Keratinocyte (primary cell): ENCODE data around the gene SSBP1. TPM values are rescaled to one million over a fixed set of nuclear protein-coding genes. Genes with fewer than 3 reads are reported as not detected.

Source experiments
- DNase-seq: peaks from one replicate; pipeline ENCODE4 v3.0.0-alpha.2; 2011; ENCODE audit warnings: low read depth, missing footprints, low spot score
- FAIRE-seq: peaks from 2 replicates; lab custom pipeline; 2011; peaks lifted over from hg19 to GRCh38; lab: Jason Lieb, UNC
- H2AFZ ChIP-seq: 2 replicates; pipeline ENCODE4 v1.6.0; 2012; ENCODE audit warnings: low read length, control low read depth, inconsistent platforms; ENCODE audit not compliant: control insufficient read depth
- H3K27ac ChIP-seq: 2 replicates; pipeline ENCODE4 v1.5.1; 2011; ENCODE audit warnings: low read length; ENCODE audit not compliant: control insufficient read depth, insufficient read depth
- H3K27me3 ChIP-seq: 3 replicates; pipeline ENCODE4 v1.6.0; 2011; ENCODE audit warnings: low read length; ENCODE audit not compliant: control insufficient read depth, insufficient read depth; ENCODE audit errors: extremely low read depth
- H3K36me3 ChIP-seq, 2 experiments: 2 replicates in 1 of 2; 3 replicates in 1 of 2; pipeline ENCODE4 v1.5.1; 2011; ENCODE audit warnings: low read length in 2 of 2, mild to moderate bottlenecking in 1 of 2; ENCODE audit not compliant: control insufficient read depth in 2 of 2, insufficient read depth in 2 of 2; ENCODE audit errors: extremely low read depth in 1 of 2
- H3K4me1 ChIP-seq: 3 replicates; pipeline ENCODE4 v1.5.1; 2011; ENCODE audit warnings: low read length; ENCODE audit not compliant: control insufficient read depth, insufficient read depth; ENCODE audit errors: extremely low read depth
- H3K4me2 ChIP-seq: 3 replicates; pipeline ENCODE4 v1.6.0; 2011; ENCODE audit warnings: low read depth, low read length; ENCODE audit not compliant: control insufficient read depth, insufficient read depth; ENCODE audit errors: extremely low read depth
- H3K4me3 ChIP-seq, 3 experiments: fragments of 200-600 bp in 1 of 3; sonication (generic) in 1 of 3; 2 replicates in 2 of 3; 3 replicates in 1 of 3; pipeline ENCODE4 v1.5.1; 2011 to 2016; ENCODE audit warnings: low read length in 3 of 3, mild to moderate bottlenecking in 3 of 3, control low read depth in 2 of 3, inconsistent platforms in 1 of 3, low read depth in 1 of 3, mixed read lengths in 1 of 3, mixed run types in 1 of 3, moderate library complexity in 1 of 3; ENCODE audit not compliant: control insufficient read depth in 2 of 3, insufficient read depth in 2 of 3; ENCODE audit errors: extremely low read depth in 1 of 3
- H3K79me2 ChIP-seq: 2 replicates; pipeline ENCODE4 v1.6.0; 2012; ENCODE audit warnings: low read length; ENCODE audit not compliant: control insufficient read depth, insufficient read depth
- H3K9ac ChIP-seq: 3 replicates; pipeline ENCODE4 v1.6.0; 2011; ENCODE audit warnings: low read length; ENCODE audit not compliant: control insufficient read depth, insufficient read depth; ENCODE audit errors: extremely low read depth
- H3K9me1 ChIP-seq: 3 replicates; pipeline ENCODE4 v1.6.0; 2011; ENCODE audit warnings: low read length; ENCODE audit not compliant: control insufficient read depth, insufficient read depth; ENCODE audit errors: extremely low read depth
- H3K9me3 ChIP-seq: 2 replicates; pipeline ENCODE4 v1.5.1; 2012; ENCODE audit warnings: low read depth, low read length; ENCODE audit not compliant: control insufficient read depth
- H4K20me1 ChIP-seq: 3 replicates; pipeline ENCODE4 v1.6.0; 2011; ENCODE audit warnings: low read length; ENCODE audit not compliant: control insufficient read depth, insufficient read depth; ENCODE audit errors: extremely low read depth
- EZH2 ChIP-seq: IDR thresholded peaks from one replicate; pipeline ENCODE4 v1.6.1; 2012; ENCODE audit warnings: inconsistent platforms, mild to moderate bottlenecking, low read length, moderate library complexity
- dilution Hi-C: fragments of 300-500 bp; cut with MboI; formaldehyde crosslinking; loops from one replicate; pipeline ENCODE4 v1.7.0; 2020; ENCODE audit warnings: low sequenced_read_pairs; ENCODE audit not compliant: extremely low pct_ligation_motif_present
- polyA plus RNA-seq, 5 experiments: library from polyadenylated mRNA; depleted of rRNA in 3 of 5; stranded (reverse) in 3 of 5; stranded (forward) in 1 of 5; unstranded in 1 of 5; fragments of >200 nt; gene quantifications; 1 replicate in 1 of 5; 2 replicates in 3 of 5; 3 replicates in 1 of 5; pipeline versions ENCODE4 v1.2.1 to v1.2.3, GENCODE V29; 2011 to 2012; ENCODE audit warnings: missing spikeins in 2 of 5, low read depth in 1 of 5, low replicate concordance in 1 of 5
- TF ChIP-seq, protein P1 (sequence below), 3 experiments: IDR thresholded peaks in 1 of 3; conservative IDR thresholded peaks in 1 of 3; optimal IDR thresholded peaks in 1 of 3; 2 replicates in 2 of 3; 3 replicates in 1 of 3; pipeline versions ENCODE3 to v1.5.1; 2011; ENCODE audit warnings: low read length in 3 of 3, mild to moderate bottlenecking in 3 of 3, moderate library complexity in 2 of 3, control low read depth in 1 of 3, inconsistent platforms in 1 of 3; ENCODE audit not compliant: insufficient read depth in 2 of 3; ENCODE audit errors: extremely low read depth in 1 of 3

SSBP1 gene
- polyA plus RNA-seq, 1 donor (not counting 4 experiments of a cell fraction or from before 2014, with no cell fraction given), result 244 TPM

DNA sequence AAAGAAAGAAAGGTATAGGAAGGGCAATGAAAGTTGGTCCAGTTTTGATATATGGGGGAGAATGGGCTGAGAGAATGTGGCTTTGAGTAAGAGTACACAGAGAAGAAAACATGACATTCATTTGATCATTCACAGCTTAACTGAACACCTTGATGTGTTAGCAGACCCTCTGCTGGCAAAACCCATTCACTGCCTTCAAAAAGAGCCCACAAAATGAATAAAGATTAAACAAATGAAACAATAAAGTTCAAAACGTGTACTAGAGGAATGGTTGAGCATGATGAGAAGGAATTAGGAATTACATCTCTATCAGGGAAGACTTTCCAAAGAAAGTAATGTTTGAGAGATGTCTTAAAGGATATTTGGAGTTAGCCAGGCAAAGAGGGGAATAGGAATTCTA lies 27.9 kb upstream of the SSBP1 start:
- Histone ChIP-seq H3K27me3 (no peaks in the 10 kb centered on the region), H3K4me2 (no peak overlapping the region), H3K9me1 (no peaks in the 10 kb centered on the region), H2AFZ (no peak overlapping the region), H3K36me3 (no peaks in the 10 kb centered on the region), H3K79me2 (no peaks in the 10 kb centered on the region), H3K9me3 (no peaks in the 10 kb centered on the region), H3K4me3 (no peak overlapping the region), H3K9ac (no peak overlapping the region), H4K20me1 (peaks cover 2% of the 10 kb centered on the region), H3K4me1 (peaks cover 6% of the 10 kb centered on the region), H3K27ac (no peak overlapping the region)
- DNase-seq (no peak), FAIRE-seq (no peak)
- TF ChIP-seq, protein P1, sequence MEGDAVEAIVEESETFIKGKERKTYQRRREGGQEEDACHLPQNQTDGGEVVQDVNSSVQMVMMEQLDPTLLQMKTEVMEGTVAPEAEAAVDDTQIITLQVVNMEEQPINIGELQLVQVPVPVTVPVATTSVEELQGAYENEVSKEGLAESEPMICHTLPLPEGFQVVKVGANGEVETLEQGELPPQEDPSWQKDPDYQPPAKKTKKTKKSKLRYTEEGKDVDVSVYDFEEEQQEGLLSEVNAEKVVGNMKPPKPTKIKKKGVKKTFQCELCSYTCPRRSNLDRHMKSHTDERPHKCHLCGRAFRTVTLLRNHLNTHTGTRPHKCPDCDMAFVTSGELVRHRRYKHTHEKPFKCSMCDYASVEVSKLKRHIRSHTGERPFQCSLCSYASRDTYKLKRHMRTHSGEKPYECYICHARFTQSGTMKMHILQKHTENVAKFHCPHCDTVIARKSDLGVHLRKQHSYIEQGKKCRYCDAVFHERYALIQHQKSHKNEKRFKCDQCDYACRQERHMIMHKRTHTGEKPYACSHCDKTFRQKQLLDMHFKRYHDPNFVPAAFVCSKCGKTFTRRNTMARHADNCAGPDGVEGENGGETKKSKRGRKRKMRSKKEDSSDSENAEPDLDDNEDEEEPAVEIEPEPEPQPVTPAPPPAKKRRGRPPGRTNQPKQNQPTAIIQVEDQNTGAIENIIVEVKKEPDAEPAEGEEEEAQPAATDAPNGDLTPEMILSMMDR (optimal IDR thresholded peaks at IDR 0.05 in 1 of 3, IDR thresholded peaks at IDR 0.05 in 1 of 3, conservative IDR thresholded peaks at IDR 0.05 in 1 of 3; ENCODE audit: extremely low read depth in 1 of 3, insufficient read depth in 2 of 3, low read length in 3 of 3), result no peak
- TF ChIP-seq EZH2, result no peak
- dilution Hi-C loops, result no loop called here

DNA sequence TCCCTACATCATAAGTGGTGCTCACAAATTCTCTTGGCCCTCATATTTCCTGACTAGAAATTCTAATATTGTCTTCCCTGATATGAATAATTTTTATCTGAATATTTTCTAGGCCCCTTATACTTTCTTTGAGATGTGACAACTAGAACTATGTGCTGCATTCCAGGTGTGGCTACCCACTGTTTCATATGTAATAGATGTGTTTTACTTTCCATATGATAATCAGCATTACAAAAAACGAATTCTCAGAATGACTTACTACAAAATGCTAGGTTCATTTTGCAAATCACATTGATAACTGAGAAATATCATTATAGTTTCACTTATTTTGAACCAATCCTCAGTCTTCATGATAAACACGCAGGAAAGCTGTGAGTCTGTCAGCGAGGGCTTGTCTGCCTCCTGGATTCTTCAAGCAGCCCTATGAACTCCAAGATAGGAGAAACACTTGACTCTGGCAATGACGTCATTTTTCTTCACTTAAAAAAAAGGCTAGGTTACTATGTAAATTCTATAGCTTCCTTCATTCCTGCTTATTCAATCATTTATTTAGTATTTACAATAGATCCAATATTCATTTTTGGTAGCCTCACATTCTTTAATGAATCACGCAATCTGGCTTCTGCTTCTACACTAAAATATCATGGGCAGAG lies 25.4 kb upstream of the SSBP1 start:
- Histone ChIP-seq H4K20me1 (peaks cover 2% of the 10 kb centered on the region), H3K4me1 (no peaks in the 10 kb centered on the region), H3K9me3 (no peaks in the 10 kb centered on the region), H3K9ac (no peak overlapping the region), H3K79me2 (no peaks in the 10 kb centered on the region), H2AFZ (no peak overlapping the region), H3K27me3 (no peaks in the 10 kb centered on the region), H3K4me3 (no peak overlapping the region), H3K27ac (no peak overlapping the region), H3K36me3 (no peaks in the 10 kb centered on the region), H3K4me2 (no peak overlapping the region), H3K9me1 (no peaks in the 10 kb centered on the region)
- dilution Hi-C loops, result no loop called here
- no peak for FAIRE-seq
- DNase-seq, result no peak
- TF ChIP-seq EZH2, result no peak
- TF ChIP-seq, protein P1 (optimal IDR thresholded peaks at IDR 0.05 in 1 of 3, IDR thresholded peaks at IDR 0.05 in 1 of 3, conservative IDR thresholded peaks at IDR 0.05 in 1 of 3; ENCODE audit: extremely low read depth in 1 of 3, insufficient read depth in 2 of 3, low read length in 3 of 3), result no peak
